SJSA1 (cell line): ENCODE measurements around the gene ANKRD52. TPM values are rescaled to one million over a fixed set of nuclear protein-coding genes. Genes with fewer than 3 reads are reported as not detected.

Experiments
- DNase-seq, 2 experiments: peaks; one replicate each; pipeline ENCODE4 v3.0.0-alpha.2; 2015 to 2020; ENCODE audit warnings: low spot score in 2 of 2, low read depth in 1 of 2
- H3K27ac ChIP-seq: fragments of 250-450 bp; sonication (Bioruptor Pico); 2 replicates; pipeline ENCODE4 v1.5.1; 2020; ENCODE audit warnings: mild to moderate bottlenecking, moderate library complexity
- H3K27me3 ChIP-seq: fragments of 250-450 bp; sonication (Bioruptor Pico); replicated peaks from 2 replicates; pipeline ENCODE4 v1.5.1; 2020; ENCODE audit warnings: mild to moderate bottlenecking, moderate library complexity
- H3K36me3 ChIP-seq: fragments of 250-450 bp; sonication (Bioruptor Pico); 2 replicates; pipeline ENCODE4 v1.5.1; 2020; ENCODE audit warnings: mild to moderate bottlenecking
- H3K4me1 ChIP-seq: fragments of 250-450 bp; sonication (Bioruptor Pico); replicated peaks from 2 replicates; pipeline ENCODE4 v1.6.1; 2021; ENCODE audit warnings: mild to moderate bottlenecking
- H3K4me3 ChIP-seq: fragments of 250-450 bp; sonication (Bioruptor Pico); 2 replicates; pipeline ENCODE4 v1.5.1; 2020; ENCODE audit warnings: mild to moderate bottlenecking
- H3K9me3 ChIP-seq: fragments of 250-450 bp; sonication (Bioruptor Pico); replicated peaks from 2 replicates; pipeline ENCODE4 v1.5.1; 2020; ENCODE audit warnings: mild to moderate bottlenecking
- total RNA-seq: library from RNA; depleted of rRNA; stranded (reverse); fragments of >200 nt; shearing (Covaris generic); gene quantifications from 2 replicates; pipeline ENCODE4 v1.2.3, GENCODE V29; 2014; rRNA removed

Gene ANKRD52
- total RNA-seq = 9.6 and 12.7 TPM in 2 replicates

DNA sequence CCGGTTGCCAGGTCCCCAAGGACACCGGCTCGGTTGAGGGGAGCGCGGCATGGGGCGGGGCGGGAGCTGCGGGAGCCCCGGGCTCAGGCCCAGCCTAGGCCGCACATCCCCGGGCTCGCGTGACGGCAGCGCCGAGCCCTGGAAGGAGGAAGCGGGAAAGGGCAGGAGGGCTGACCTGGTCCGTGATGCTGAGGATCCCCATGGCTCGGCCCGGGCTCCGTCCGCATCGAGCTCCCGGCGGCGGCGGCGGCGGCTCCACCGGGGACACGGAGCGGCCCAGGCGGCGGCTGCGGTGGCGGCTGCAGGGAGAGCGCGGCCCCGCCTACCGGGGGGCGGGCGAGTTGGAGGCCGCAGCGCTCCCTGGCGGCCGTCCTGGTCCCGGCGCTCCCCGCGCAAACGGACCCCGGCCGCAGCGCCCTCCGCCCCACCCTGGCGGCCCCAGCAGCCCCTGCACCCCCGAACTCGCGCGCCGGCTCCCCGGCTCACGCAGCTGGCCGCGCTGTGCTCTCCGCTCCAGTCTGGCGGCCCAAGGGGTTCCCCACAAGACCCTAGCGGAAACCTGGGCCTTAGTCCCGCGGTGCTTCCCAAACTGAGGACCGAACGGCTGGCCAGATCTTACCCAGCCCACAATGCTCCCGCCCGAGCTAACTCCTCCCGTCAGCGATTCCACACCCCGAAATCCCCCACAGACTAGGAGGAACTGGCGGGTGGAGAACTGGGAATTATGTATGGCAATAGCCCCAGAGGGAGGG lies at the start of gene ANKRD52:
Gene ANKRD52 (minus strand): TSS at position 317 of the 752 bp plus-strand sequence. CDS start 115 bp downstream, at position 202.
- Histone ChIP-seq H3K9me3 (no peaks in the 10 kb centered on the region), H3K36me3 (peaks cover 50% of the 10 kb centered on the region), H3K4me1 (peaks cover 45% of the 10 kb centered on the region), H3K4me3 (peak within 1 kb of the TSS; percentile 98), H3K27ac (peak within 1 kb of the TSS; percentile 75), H3K27me3 (no peaks in the 10 kb centered on the region)
- peak; percentile 71 to 86 for DNase-seq

DNA sequence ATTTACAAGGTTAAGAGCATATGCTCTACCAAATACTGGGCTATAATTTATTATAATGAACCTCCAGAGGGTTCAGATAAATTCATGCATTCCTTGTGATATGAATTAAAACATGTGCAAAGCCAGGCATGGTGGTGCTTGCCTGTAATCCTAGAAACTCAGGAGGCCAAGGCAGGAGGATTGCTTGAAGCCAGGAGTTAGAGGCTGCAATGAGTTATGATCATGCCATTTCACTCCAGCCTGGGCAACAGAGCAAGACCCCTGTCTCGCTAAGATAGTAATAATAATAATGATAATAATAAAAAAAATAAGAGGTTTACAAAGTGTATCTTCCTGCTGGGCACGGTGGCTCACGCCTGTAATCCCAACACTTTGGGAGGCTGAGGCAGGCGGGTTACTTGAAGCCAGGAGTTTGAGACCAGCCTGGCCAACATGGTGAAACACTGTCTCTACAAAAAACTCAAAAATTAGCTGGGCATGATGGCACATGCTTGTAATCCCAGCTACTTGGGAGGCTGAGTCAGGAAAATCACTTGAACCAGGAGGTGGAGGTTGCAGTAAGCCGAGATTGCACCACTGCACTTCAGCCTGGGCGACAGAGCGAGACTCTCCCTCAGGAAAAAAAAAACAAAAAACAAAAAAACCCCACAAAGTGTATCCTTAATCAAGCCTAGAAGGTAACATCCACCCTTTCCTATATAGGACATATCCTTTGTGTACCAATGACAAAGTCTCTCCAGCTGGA lies 49.2 kb upstream of the ANKRD52 start:
- DNase-seq = no peak
- Histone ChIP-seq H3K4me3 (no peak overlapping the region), H3K27ac (no peak overlapping the region), H3K36me3 (peaks cover 52% of the 10 kb centered on the region), H3K9me3 (no peaks in the 10 kb centered on the region), H3K4me1 (no peaks in the 10 kb centered on the region), H3K27me3 (no peaks in the 10 kb centered on the region)

DNA sequence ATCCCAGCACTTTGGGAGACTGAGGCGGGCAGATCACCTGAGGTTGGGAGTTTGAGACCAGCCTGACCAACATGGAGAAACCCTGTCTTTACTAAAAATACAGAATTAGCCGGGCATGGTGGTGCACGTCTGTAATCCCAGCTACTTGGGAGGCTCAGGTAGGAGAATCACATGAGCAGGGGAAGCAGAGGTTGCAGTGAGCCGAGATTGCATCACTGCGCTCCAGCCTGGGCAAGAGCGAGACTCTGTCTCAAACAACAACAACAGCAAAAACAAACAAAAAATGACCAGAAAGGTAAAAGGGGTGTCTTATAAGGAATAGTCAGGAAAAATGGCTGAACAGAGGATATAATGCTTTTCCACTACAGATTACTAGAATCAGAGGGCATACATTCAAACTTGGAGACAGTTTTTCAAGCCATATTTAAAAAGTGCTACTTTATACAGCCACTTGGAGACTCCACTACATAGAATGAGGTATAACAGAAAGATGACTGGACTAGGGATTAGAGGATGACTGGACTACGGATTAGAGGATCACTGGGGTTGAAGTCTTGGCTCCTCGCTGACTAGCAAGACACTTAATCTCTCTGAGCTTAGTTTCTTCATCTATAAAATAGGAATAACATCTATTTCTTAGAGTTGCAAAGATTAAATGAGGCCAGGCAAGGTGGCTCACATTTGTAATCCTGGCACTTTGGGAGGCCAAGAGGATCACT lies 46.8 kb upstream of the ANKRD52 start:
- Histone ChIP-seq H3K36me3 (peaks cover 43% of the 10 kb centered on the region), H3K4me1 (peaks cover 7% of the 10 kb centered on the region), H3K4me3 (no peak overlapping the region), H3K27ac (no peak overlapping the region), H3K9me3 (no peaks in the 10 kb centered on the region), H3K27me3 (no peaks in the 10 kb centered on the region)
- DNase-seq = no peak

DNA sequence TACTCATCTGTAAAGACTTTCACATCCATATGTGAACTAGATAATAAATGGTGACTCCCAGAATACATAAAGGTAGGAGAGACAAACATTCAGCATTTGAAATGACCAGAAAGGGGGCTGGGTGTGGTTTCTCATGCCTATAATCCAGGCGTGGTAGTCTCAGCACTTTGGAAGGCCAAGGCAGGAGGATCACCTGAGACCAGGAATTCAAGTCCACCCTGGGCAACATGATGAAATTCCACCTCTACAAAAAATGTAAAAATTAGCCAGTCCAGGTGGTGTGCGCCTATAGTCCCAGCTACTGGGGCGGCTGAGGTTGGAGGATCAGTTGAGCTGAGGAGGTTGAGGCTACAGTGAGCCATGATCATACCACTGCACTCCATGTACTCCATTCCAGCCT lies 46.1 kb upstream of the ANKRD52 start:
- H3K4me1 ChIP-seq = peaks cover 7% of the 10 kb centered on the region
- no peaks in the 10 kb centered on the region for H3K9me3 ChIP-seq
- H3K27me3 ChIP-seq = no peaks in the 10 kb centered on the region
- no peak for DNase-seq
- H3K27ac ChIP-seq = no peak overlapping the region
- peaks cover 43% of the 10 kb centered on the region for H3K36me3 ChIP-seq
- H3K4me3 ChIP-seq = no peak overlapping the region

DNA sequence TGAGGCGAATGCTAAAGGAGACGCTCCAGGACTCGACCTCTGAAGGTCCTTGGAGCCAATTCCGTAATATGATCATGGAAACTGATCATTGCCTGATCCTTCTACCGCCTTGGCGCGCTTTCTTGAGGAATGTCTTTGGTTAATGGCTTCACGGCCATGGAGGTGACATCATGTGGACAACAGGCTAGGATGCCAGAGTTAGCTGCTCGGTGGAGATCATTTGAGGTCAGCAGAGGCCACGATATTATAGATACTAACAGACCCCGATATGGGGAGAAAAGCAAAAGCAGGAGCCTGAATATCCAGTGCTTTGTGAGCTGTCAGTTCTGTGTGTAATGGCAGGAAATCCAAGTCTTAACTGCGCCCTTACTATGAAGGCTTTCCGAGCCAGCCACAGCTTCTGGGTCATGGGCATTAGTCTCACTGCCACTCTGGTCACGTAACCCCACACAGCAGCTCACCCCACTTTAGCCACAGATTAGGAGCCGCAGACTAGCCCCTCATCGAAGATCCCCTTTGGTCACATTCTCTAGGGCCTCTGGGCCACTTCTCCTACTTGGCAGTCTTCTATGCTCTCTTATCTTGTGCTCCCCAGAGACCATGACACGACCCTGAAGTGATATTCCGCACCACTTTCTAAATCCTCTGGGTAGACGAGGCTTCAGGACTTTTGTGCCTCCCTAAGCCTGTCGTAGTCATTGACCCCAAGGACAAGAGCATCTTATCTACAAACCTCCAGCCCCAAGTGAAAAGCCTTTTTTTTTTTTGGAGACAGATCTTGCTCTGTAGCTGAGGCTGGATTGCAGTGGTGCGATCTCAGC lies 42.7 kb upstream of the ANKRD52 start:
- Histone ChIP-seq H3K4me1 (peaks cover 10% of the 10 kb centered on the region), H3K27ac (peak overlapping the region; percentile 75), H3K27me3 (no peaks in the 10 kb centered on the region), H3K36me3 (peaks cover 47% of the 10 kb centered on the region), H3K4me3 (peak overlapping the region; percentile 71), H3K9me3 (no peaks in the 10 kb centered on the region)
- DNase-seq = peak in 1 of 2 experiments; percentile 49

DNA sequence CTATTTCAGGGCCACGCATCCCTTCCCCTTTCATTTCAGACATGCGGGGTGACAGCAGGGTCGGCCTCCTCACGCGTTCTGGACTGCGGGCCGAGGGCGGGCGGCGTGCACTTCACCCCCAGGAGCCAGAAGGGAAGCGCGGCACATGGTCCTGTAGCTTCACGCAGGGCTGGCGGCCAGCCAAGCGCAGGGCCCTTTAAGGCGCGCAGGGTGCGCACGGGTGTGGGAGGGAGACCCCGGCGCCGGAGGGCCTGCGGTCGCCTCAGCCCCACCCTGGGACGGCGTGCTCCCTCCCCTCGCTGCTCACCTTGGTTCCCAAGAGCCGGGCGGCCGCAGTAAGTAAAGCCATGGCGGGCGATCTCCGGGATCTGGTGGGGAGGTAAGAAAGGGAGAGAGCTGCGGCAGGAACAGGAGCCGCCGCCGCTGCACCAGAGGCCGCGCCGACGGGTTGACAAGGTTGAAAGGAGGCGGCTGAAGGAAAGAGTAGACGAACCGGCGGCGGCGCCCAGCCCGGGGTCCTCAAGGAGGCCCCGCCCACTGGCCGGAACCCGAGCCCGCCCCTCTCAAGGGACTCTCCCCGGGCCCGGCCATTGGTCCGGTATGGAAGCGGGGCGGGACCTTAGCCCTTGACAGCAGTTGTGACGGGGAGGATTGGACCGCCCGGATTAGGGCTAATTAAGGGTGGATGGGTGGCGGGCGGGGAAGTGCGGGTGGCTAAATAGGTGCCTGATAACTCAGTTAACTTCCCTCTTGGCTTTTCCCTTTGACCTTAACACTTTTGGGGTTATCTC lies 41.9 kb upstream of the ANKRD52 start, which contains the start of gene CS:
Gene CS (minus strand): TSS at position 478 of the 791 bp plus-strand sequence. CDS start 129 bp downstream, at position 349.
- H3K27ac ChIP-seq = peak within 1 kb of the TSS; percentile 75
- H3K4me1 ChIP-seq = peaks cover 10% of the 10 kb centered on the region
- DNase-seq = peak; percentile 97 to 99
- no peaks in the 10 kb centered on the region for H3K27me3 ChIP-seq
- peak within 1 kb of the TSS; percentile 71 for H3K4me3 ChIP-seq
- peaks cover 45% of the 10 kb centered on the region for H3K36me3 ChIP-seq
- H3K9me3 ChIP-seq = no peaks in the 10 kb centered on the region

DNA sequence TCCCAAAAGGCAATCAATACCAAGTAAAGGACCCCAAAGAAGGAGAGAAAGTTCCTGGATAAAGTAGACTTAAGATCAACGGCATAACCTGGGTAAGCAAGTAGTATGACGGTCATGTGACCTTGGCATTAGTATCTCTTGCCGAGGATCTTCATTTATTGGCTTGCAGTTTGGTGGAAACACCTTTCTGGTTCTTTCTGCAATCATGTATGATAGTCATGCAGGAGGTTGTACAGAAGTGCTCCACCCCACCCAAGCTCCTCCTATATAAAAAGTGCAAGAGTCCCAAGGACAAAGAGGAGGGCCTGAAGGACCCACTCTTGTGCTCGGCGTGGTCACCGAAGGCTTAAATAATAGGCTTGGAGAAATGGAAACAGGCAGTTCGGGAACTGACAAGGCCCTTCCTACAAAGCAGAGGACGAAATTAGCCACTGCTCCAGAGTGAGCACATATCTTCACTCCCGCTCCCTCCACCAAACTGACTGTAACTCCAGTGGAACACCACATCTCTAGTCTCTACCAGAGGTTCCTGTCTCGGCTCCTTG lies 41.2 kb upstream of the ANKRD52 start:
- Histone ChIP-seq H3K36me3 (peaks cover 45% of the 10 kb centered on the region), H3K27ac (no peak overlapping the region), H3K27me3 (no peaks in the 10 kb centered on the region), H3K4me1 (peaks cover 10% of the 10 kb centered on the region), H3K4me3 (peak overlapping the region; percentile 71), H3K9me3 (no peaks in the 10 kb centered on the region)
- DNase-seq = no peak

DNA sequence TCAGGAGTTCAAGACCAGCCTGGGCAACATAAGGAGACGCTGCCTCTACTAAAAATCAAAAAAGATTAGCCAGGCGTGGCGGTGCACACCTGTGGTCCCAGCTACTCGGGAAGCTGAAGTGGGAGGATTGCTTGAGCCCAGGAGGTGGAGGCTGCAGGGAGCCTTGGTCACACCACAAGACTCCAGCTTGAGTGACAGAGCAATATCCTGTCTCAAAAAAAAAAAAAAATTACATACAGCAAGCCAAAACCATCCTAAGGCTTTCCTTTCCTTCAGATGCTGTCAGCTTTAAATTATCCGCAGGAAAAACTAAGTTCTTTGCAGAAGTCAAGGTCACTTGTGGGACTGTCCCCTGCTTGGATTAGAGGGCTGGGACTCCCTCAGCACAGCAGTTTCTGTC lies 40.6 kb upstream of the ANKRD52 start:
- Histone ChIP-seq H3K9me3 (no peaks in the 10 kb centered on the region), H3K36me3 (peaks cover 43% of the 10 kb centered on the region), H3K4me1 (peaks cover 10% of the 10 kb centered on the region), H3K27ac (no peak overlapping the region), H3K4me3 (peak overlapping the region; percentile 71), H3K27me3 (no peaks in the 10 kb centered on the region)
- DNase-seq = no peak

DNA sequence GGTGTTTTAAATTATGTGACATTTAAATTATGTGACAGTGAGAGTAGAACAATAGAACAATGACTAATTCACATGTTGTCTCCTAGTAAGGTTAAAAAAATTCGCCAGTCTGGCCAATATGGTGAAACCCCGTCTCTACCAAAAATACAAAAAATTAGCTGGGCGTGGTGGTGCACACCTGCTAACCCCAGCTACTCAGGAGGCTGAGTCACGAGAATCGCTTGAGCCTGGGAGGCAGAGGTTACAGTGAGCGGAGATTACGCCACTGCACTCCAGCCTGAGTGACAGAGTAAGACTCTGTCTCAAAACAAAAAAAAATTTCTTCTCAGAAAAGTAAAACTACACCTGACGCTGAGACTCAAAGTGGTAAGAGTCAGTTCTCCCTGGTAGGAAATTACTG lies 39.2 kb upstream of the ANKRD52 start:
- DNase-seq = no peak
- H3K9me3 ChIP-seq = no peaks in the 10 kb centered on the region
- H3K4me1 ChIP-seq = peaks cover 10% of the 10 kb centered on the region

DNA sequence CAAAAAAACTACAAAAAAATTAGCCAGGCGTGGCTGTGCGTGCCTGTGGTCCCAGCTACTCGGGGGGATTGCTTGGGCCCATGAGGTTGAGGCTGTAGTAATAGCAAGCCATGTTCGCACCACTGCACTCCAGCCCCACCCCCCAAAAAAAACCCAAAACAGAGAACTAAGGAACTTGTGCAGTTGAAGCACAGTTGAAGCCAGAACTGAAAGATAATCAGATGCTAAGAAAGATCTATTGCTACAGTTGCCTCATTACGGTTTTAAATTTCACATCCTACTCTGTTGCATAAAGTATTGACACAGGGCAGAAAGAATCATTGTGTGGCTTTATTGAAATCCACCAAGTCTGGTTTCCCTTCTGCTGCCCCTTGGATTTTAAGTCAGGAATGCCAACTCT lies 38.1 kb upstream of the ANKRD52 start:
- no peaks in the 10 kb centered on the region for H3K9me3 ChIP-seq
- no peaks in the 10 kb centered on the region for H3K27me3 ChIP-seq
- peaks cover 10% of the 10 kb centered on the region for H3K4me1 ChIP-seq
- no peak overlapping the region for H3K4me3 ChIP-seq
- no peak for DNase-seq
- H3K27ac ChIP-seq = no peak overlapping the region
- peaks cover 58% of the 10 kb centered on the region for H3K36me3 ChIP-seq

More for the DNA sequence above, 39.2 kb upstream of the ANKRD52 start:
- H3K27me3 ChIP-seq = no peaks in the 10 kb centered on the region
- peaks cover 47% of the 10 kb centered on the region for H3K36me3 ChIP-seq
- no peak overlapping the region for H3K27ac ChIP-seq
- H3K4me3 ChIP-seq = no peak overlapping the region

DNA sequence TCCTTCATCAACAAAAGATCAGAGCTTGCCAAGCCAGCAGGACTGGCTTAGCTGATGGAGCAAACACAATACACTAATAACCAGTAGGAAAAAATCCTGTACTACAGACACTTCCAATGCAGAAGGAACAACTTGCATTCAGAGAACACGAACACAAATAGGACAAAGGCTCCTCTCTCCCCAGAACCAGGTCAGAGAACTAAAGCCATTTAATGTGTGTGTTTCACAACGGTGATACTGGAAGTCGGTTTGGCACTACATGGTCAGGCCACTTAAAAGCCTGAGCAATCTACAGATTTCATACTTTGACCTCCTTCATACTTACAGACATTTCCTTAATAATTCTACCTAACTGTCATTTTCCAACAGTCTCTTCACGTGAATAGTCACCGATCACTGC lies 35.6 kb upstream of the ANKRD52 start:
- Histone ChIP-seq H3K27me3 (no peaks in the 10 kb centered on the region), H3K9me3 (no peaks in the 10 kb centered on the region), H3K4me1 (peaks cover 3% of the 10 kb centered on the region; the same call in 1 of the 2 replicates), H3K4me3 (no peak overlapping the region), H3K27ac (no peak overlapping the region), H3K36me3 (peaks cover 68% of the 10 kb centered on the region)
- no peak for DNase-seq

DNA sequence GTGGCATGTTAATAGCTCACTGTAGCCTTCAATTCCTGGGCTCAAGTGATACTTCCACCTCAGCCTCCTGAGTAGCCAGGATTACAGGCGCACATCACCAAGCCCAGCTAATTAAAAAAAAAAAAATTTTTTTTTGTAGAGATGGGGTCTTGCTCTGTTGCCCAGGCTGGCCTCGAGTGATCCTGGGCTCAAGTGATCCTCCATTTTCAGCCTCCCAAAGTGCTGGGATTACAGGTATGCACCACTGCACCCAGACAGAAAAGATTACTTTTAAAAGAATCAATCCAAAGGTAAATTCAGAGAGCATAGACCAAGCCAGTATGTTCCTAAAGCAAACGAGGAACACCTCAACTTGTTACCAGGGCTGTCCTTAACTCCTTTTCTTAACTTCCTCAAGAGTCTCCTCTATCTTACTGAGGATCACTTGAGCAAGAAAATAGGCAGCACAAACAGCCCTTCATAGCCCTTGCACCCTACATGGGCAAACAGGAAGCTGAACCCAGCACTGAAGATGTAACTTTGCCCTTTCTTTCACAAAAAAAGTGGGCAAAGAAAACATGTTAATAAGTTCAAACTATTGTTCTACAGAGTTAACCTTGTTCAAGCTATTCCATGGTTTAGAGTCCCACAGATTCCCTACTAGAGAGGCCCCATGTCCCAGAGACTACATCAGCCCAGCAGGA lies 30.7 kb upstream of the ANKRD52 start:
- H3K4me3 ChIP-seq = no peak overlapping the region
- H3K36me3 ChIP-seq = peaks cover 74% of the 10 kb centered on the region
- H3K27me3 ChIP-seq = no peaks in the 10 kb centered on the region
- no peak for DNase-seq
- no peak overlapping the region for H3K27ac ChIP-seq
- no peaks in the 10 kb centered on the region for H3K4me1 ChIP-seq
- no peaks in the 10 kb centered on the region for H3K9me3 ChIP-seq
